ENCODE results near the gene TFPI.

DNA sequence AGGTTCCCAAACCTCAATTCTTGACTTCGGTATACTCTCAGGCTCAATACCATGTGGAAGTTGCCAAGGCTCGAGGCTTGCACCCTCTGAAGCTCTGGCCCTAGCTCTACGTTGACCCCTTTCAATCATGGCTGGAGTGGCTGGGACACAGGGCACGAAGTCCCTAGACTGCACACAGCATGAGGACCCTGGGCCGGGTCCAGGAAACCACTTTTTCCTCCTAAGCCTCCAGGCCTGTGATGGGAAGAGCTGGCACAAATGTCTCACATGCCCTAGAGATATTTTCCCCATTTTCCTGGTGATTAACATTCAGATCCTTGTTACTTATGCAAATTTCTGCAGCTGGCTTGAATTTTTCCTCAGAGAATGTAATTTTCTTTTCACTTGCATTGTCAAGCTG lies 61.1 kb downstream of the TFPI start:
- TF ChIP-seq AR (CRISPR knock-in tag; IDR thresholded peaks at IDR 0.05) (no peak), CTCF (IDR thresholded peaks at IDR 0.05) (no peak), ESRRA (CRISPR knock-in tag; IDR thresholded peaks at IDR 0.05; ENCODE audit: borderline replicate concordance) (no peak), ZNF263 (CRISPR knock-in tag; IDR thresholded peaks at IDR 0.05; ENCODE audit: low read depth) (no peak), HMGXB4 (CRISPR knock-in tag; IDR thresholded peaks at IDR 0.05) (no peak), RELA (CRISPR knock-in tag; IDR thresholded peaks at IDR 0.05; ENCODE audit: borderline replicate concordance) (no peak)
- TF ChIP-seq, protein P1, sequence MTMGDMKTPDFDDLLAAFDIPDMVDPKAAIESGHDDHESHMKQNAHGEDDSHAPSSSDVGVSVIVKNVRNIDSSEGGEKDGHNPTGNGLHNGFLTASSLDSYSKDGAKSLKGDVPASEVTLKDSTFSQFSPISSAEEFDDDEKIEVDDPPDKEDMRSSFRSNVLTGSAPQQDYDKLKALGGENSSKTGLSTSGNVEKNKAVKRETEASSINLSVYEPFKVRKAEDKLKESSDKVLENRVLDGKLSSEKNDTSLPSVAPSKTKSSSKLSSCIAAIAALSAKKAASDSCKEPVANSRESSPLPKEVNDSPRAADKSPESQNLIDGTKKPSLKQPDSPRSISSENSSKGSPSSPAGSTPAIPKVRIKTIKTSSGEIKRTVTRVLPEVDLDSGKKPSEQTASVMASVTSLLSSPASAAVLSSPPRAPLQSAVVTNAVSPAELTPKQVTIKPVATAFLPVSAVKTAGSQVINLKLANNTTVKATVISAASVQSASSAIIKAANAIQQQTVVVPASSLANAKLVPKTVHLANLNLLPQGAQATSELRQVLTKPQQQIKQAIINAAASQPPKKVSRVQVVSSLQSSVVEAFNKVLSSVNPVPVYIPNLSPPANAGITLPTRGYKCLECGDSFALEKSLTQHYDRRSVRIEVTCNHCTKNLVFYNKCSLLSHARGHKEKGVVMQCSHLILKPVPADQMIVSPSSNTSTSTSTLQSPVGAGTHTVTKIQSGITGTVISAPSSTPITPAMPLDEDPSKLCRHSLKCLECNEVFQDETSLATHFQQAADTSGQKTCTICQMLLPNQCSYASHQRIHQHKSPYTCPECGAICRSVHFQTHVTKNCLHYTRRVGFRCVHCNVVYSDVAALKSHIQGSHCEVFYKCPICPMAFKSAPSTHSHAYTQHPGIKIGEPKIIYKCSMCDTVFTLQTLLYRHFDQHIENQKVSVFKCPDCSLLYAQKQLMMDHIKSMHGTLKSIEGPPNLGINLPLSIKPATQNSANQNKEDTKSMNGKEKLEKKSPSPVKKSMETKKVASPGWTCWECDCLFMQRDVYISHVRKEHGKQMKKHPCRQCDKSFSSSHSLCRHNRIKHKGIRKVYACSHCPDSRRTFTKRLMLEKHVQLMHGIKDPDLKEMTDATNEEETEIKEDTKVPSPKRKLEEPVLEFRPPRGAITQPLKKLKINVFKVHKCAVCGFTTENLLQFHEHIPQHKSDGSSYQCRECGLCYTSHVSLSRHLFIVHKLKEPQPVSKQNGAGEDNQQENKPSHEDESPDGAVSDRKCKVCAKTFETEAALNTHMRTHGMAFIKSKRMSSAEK (CRISPR knock-in tag; IDR thresholded peaks at IDR 0.05; ENCODE audit: borderline replicate concordance): no peak
- TF ChIP-seq, protein P2, sequence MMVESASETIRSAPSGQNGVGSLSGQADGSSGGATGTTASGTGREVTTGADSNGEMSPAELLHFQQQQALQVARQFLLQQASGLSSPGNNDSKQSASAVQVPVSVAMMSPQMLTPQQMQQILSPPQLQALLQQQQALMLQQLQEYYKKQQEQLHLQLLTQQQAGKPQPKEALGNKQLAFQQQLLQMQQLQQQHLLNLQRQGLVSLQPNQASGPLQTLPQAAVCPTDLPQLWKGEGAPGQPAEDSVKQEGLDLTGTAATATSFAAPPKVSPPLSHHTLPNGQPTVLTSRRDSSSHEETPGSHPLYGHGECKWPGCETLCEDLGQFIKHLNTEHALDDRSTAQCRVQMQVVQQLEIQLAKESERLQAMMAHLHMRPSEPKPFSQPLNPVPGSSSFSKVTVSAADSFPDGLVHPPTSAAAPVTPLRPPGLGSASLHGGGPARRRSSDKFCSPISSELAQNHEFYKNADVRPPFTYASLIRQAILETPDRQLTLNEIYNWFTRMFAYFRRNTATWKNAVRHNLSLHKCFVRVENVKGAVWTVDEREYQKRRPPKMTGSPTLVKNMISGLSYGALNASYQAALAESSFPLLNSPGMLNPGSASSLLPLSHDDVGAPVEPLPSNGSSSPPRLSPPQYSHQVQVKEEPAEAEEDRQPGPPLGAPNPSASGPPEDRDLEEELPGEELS (CRISPR knock-in tag; IDR thresholded peaks at IDR 0.05): no peak
